GM21529 (cell line): Measurements from ENCODE around the gene SMAD4.

ENCODE experiments used
- ATAC-seq: cut with Tn5 transposase; IDR thresholded peaks from one replicate; pipeline ENCODE4 v1.9.1; 2021; ENCODE audit not compliant: unreplicated experiment

Gene SMAD4

GRCh38 chr18:51021226-51021965 lies 8.6 kb upstream of the SMAD4 start:
- no peak for ATAC-seq

GRCh38 chr18:51025512-51025911 lies 4.5 kb upstream of the SMAD4 start:
- no peak for ATAC-seq

- ATAC-seq = peak; percentile 24
Observed at GRCh38 chr18:51028201-51028805, 1.7 kb upstream of the SMAD4 start.

GRCh38 chr18:51029378-51029693 lies 677 bp upstream of the SMAD4 start:
- peak; percentile 8 for ATAC-seq

- ATAC-seq = peak; percentile 59
Observed at GRCh38 chr18:51030537-51031258, 685 bp downstream of the SMAD4 start.

- ATAC-seq = no peak
Observed at GRCh38 chr18:51032193-51032592, 2.2 kb downstream of the SMAD4 start.

- ATAC-seq = no peak
Observed at GRCh38 chr18:51037230-51037629, 7.2 kb downstream of the SMAD4 start.

GRCh38 chr18:51038110-51038509 lies 8.1 kb downstream of the SMAD4 start:
- no peak for ATAC-seq

- peak; percentile 68 for ATAC-seq
Observed at GRCh38 chr18:51039138-51040112, 9.4 kb downstream of the SMAD4 start.

- ATAC-seq = no peak
Observed at GRCh38 chr18:51041677-51042352, 11.8 kb downstream of the SMAD4 start.

GRCh38 chr18:51044928-51045585 lies 15.0 kb downstream of the SMAD4 start:
- no peak for ATAC-seq

GRCh38 chr18:51048190-51048589 lies 18.2 kb downstream of the SMAD4 start:
- ATAC-seq = no peak

- ATAC-seq = no peak
Observed at GRCh38 chr18:51049137-51049536, 19.1 kb downstream of the SMAD4 start.

GRCh38 chr18:51051105-51051712 lies 21.2 kb downstream of the SMAD4 start:
- peak; percentile 84 for ATAC-seq

- ATAC-seq = peak; percentile 66
Observed at GRCh38 chr18:51053814-51054213, 23.8 kb downstream of the SMAD4 start.

GRCh38 chr18:51054764-51055163 lies 24.8 kb downstream of the SMAD4 start:
- ATAC-seq = no peak

GRCh38 chr18:51059969-51060368 lies 30.0 kb downstream of the SMAD4 start:
- ATAC-seq = no peak

GRCh38 chr18:51064256-51064655 lies 34.2 kb downstream of the SMAD4 start:
- ATAC-seq = no peak

GRCh38 chr18:51066273-51066672 lies 36.3 kb downstream of the SMAD4 start:
- ATAC-seq = no peak

- ATAC-seq = no peak
Observed at GRCh38 chr18:51068105-51068504, 38.1 kb downstream of the SMAD4 start.
